NCI-H2171 treated with DMSO at 0.1 percent for 48 hours (cell line): ENCODE measurements around the gene SMYD2.
A peak's percentile ranks its signal among the peaks of the same experiment; 100 is the strongest.

Experiments
- DNase-seq: peaks from one replicate; lab custom pipeline; 2025; lab: John Stamatoyannopoulos, UW

SMYD2 gene, protein sequence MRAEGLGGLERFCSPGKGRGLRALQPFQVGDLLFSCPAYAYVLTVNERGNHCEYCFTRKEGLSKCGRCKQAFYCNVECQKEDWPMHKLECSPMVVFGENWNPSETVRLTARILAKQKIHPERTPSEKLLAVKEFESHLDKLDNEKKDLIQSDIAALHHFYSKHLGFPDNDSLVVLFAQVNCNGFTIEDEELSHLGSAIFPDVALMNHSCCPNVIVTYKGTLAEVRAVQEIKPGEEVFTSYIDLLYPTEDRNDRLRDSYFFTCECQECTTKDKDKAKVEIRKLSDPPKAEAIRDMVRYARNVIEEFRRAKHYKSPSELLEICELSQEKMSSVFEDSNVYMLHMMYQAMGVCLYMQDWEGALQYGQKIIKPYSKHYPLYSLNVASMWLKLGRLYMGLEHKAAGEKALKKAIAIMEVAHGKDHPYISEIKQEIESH

DNA sequence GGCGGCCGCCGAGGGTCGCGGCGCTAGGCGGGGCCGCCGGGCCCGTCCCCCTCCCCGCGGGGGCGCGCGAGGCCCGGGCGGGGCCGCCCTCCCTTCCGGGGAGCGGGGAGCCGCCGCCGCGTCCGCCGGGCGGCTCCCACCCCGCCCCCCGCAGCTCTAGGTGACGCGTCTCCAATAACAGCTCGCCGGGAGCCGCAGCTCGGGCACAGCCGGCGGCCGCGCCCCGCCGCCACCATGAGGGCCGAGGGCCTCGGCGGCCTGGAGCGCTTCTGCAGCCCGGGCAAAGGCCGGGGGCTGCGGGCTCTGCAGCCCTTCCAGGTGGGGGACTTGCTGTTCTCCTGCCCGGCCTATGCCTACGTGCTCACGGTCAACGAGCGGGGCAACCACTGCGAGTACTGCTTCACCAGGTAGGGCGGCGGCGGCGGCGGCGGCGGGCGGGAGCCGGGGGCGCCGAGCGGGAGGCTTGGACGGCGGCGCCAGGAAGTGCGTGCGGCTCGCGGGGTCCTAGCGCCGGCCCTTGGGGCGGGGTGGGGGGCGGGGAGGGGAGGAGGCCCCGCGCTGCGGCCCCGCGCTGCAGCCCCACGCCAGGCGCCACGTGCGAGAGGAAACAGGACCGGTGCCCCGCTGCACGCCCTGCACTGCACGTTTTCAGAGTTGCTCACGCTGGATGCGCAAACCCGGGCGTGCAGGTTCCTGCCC, at the start of gene SMYD2:
TSS of gene SMYD2 (plus strand) at position 139 of the 699 bp plus-strand sequence. CDS start at position 235, 96 bp downstream.
- peak; percentile 66 for DNase-seq

DNA sequence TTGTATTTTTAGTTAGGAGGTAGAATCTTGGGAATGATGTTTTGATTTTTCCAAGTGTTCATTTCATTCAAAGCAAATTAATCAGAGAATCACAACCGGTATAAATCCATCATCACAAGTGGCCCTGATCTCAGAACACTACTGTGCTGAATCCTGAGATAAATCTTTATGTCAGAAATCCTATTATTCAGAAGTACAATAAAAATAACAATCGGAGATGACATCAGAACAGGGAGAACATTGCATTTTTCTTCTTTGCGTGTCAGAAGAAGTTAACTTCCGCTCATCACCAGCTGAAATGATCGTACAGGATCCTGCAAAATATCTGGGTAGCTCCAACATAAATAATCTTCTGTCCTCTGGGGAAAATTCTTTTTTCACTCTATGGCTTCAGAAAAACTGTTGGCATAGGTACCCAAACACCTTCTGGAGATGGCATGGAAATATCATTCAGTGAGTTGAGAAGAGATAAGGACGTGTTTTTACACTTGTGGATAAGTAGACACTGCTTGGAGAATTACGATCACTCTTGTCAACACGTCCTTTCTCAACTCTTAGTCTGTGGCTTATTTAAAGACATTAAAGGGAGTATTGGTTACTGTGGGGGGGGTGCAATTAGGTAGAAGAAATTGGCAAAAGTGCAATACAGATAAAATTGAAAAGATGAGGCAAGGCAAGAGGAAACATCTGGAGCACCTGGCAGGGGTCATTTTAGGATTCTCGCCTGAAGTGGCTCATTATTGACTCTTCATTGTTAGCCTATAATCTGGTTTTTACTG, 46.9 kb upstream of the SMYD2 start:
- DNase-seq = peak; percentile 54

DNA sequence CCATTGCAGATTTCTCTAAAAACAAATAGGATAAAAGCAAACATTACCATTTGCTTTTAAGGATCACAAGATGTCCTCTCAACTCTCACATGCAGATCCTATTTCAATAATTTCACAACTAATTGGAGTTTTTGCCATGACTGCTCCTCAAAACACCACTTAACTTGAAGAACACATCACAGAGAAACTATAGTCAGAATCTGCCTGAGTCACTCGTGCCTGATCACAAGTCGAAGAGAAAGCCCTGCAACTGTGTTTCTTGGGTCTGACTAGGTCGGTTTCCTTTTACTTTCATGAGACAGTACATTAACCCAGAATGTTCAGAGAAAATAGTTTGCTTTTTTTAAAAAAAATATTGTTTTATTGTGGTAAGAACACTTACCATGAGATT, 46.3 kb upstream of the SMYD2 start:
- peak; percentile 54 for DNase-seq

DNA sequence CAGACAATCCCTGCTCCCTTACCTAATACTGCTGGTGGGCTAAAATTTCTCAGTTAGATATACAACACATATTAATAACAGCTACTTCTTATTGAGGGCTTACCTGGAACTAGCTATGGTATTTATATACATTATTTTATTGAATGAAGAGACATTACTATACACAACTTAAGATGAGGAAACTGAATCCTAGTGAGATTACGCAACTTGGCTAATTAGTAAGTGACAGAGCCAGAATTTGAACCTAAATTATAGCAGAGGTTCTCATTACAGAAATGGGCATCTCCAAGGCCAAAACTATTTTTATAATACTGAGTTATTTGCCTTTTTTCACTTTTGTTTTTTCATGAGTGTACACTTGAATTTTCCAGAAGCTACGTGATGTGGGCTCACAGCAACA, 44.5 kb upstream of the SMYD2 start:
- DNase-seq = no peak

DNA sequence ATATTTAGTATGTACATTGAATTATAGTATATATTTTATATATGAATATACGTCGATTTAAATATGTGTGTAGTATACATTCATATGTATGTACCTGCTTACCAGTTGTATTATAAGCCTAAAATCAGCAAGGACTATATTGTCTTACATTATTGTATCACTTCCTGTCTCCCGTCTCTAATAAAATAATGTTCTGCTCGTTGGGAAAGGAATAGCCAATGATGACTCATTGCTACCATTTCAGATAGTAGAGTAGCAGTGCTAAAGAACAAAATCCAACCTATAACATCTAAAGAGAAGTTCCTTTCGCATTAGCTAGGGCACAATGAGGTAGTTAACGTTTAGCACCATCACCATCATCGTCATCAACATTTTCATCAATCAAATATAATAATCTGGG, 39.9 kb upstream of the SMYD2 start:
- no peak for DNase-seq

DNA sequence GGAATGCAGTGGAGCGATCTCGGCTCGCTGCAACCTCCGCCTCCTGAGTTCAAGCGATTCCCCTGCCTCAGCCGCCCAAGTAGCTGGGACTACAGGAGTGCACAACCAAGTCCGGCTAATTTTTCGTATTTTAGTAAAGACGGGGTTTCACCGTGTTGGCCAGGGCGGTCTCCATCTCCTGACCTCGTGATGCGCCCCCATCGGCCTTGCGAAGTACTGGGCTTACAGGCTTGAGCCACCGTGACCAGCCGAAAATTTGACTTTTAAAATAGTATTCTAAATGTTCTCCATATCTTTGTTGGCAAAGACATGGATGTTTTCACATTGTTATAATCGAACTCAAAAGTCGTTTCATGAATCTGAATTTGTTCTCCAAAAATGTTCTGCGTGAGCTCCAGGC, 36.7 kb upstream of the SMYD2 start:
- DNase-seq = no peak

DNA sequence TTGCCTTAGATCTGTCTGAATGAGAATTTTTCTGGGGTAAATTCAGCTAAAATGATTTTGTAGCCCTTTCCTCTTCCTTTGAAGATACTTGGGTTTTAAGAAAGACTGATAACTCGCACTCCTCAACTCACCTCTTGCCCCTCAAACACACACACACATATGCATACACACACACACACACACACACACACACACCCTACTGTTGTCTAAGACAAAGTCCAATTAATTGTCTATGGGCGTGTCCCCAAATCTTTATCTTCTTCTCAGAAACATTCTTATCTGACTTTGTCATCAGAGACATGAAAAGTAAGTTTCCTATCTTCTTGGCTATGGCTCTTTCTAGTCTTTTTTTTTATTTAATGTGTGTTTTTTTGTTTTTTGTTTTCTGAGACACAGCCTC, 36.1 kb upstream of the SMYD2 start:
- no peak for DNase-seq

DNA sequence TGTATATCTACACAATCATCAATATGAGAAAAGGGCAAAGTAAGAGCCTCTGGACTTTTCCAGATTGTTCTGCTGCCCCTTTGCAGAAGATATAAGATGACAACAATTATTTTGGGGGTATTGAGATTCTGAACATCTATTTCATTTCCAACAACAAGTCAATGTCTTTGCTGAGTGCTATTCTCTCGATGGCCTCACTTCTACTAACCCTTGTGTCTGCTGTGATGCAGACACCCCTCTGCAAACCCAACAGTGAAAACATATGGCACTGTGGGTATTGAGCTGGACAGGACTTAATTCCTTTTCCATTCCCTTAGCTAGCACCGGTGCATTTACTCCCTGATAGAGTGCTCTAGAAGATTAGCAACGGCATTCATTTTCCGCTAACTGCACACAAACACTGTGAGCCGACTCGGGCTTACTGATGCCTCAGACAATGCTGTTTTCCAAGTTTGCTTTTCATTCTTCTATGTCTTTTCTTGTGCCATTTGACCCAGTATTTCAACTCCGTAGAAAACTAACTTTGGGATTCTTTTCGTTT, 33.4 kb upstream of the SMYD2 start:
- DNase-seq = no peak

DNA sequence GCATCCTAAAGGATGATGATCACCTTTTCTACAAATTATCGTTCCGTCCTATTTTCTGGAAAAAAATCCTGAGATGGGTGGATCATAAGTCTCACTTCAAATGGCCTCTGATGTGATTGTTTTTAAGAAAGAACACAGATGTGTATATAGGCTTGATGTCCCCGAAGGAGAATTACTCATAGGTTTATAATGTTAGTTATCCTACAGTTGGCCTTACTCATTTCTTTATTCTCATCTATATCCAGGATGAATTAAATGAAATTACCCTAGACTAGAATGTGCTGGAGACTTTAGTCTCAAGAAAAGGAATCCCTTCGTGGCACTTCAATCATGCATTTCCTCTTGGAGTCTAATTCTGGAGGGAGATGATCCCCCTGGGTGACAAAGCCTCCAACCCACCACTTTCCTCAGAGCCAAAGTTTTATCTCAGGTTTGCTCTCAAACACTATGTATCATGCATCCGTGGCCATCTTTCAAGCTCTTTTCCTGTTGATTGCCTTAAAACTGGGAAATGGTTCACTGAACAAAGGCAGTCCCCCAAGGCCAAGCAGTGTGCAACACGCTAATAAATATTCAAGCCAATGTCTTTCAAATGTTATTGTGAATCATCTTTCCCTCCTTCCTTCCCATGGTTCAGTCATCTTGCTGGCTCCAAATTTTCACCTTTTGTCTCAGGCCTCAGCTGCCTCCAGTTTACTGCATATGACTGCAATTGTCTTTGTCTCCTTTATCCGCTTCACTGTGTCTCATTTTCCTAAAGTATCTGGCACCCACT, 32.5 kb upstream of the SMYD2 start:
- no peak for DNase-seq

DNA sequence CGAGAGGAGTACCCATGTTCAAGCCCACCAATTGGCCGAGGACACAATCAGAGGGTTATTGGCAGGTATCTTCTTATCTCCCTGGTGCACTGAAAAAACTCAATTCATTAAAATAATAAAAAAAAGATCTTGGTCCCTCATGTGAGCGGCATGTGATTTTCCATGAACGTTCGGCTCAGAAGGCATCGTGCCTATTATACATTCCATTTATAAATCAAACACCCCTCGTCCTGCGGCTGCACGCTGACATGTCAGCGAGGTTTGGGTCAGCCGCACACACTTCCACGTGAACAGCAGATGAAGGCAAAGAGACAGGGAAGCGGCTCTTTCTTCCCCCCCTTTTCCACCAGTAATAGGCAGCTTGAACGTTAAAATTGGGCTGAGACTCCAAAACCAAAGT, 31.3 kb upstream of the SMYD2 start:
- DNase-seq = no peak

DNA sequence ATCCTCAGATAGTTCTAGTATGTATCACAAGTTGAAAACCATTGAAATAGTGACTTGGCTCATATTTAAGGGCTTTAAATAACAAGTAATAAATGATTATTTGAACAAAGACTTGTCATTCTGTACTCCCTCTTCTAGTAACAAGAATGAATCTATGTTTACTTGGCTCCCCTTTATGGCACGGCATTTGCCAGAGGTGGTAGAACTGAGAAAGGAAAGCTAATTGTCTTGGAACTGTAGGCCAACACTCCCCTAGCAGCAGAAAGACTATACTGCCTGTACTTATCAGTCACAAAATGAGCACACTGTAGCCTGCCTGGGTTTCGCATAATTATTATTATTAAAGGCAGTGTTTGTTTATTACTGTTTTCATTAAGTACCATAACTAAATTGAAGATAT, 29.6 kb upstream of the SMYD2 start:
- no peak for DNase-seq

DNA sequence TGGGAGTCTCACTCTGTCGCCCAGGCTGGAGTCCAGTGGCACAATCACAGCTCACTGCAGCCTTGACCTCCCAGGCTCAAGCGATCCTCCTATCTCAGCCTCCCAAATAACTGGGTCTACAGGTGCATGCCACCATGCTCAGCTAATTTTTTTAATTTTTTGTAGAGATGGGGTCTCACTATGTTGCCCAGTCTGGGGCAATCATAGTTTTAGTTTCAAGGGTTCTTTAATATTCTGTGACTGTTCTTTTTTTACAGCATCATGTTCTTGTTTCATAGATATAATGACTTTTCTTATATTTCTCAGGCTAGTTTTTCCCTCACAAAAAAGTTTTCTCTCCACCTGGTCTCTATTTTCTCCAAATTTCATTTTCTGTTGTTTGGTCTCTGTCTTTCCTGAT, 25.4 kb upstream of the SMYD2 start:
- DNase-seq = no peak

DNA sequence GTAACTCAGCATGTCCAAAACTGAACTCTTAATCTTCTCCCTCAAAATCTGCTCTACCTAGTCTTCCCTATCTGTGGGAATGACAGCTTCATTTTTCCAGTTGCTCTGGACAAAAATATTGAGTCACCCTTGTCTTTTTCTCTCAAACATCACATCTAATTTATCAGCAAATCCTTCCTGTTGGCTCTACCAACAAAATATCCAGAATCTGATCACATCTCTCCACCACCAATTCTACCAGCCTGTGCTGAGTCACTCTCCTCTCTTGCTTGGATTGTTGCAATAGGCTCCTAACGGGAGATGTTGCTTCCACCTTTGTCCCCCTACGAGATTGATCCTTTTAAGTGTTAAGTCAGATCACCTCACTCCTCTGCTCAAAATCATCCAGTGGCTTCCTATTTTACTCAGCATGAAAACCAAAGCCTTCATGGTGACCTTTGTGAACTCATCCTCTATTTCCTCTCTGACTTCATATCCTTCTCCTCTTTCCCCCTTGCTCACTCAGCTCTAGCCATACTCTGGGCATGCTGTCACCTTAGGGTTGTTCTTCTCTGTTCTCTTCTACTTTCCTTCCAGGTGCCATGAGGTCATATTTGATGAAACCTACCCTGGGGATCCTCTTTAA, 21.5 kb upstream of the SMYD2 start:
- no peak for DNase-seq

DNA sequence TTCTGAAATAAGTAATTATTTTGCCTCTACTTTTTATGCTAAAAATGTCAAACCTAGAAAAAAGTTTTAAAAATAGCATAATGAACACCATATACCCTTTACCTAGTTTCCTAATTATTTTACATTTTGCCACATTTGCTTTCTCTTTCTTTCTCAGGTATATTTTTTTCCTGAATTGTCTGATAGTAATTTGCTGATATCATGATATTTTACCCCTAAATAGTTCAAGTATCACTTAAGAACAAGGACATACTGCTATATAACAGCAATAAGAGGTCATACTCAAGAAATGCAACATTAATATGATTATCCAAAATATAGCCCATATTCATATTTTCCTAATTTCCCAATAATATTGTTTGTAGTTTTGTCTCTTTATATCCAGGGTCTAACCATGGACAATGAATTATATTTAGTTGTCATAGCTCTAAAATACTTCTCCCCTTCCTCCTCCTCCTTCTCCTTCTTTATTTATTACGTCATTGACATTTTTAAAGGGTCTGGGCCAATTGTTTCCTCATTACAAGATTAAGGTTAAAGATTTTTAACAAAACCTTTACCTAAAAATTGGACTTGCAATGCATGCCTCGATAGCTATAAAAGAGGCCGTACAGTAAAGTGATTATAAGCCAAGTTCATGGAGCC, 20.3 kb upstream of the SMYD2 start:
- no peak for DNase-seq

DNA sequence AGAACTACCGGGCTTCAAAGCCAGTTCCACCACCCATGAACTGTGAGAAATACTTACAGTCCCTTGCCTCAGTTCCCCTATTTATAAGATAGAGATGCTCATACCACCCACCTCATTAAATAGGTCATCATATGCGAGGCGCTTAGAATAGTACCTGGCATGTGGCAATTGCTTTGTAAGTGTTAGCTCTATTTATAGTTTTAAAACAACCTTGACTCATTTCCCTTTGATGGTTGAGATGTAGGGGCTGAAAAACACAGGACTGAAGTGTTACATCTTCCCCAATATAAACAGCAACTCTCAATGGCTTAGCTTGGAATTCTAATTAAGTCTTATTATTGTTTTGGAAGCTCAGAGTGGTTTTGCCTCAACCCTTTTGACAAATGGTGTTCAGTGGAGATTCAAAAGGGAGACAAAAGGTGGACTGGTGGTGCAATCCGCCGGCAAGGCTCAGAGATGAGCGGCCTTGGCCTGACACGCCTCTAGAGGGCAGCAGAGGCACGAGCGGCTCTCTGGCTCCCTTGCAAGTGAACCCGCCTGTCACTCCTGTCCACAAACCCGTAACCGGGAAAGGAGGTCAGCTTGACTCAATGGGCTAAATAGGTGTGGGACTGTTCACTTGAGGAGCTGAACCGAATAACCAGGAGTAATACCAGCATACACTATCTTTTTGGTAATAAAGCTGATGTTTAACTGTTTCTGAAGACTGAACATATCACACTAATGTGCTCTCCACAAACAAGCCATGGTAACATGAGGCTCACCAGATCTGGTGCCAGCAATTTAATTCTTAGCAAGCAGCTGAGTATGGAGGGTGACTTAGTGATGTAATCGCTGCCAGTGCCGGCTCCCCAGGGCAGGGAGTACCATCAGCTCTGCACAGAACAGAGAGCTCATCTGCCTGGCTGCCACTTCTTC, 19.5 kb upstream of the SMYD2 start:
- peak; percentile 87 for DNase-seq

DNA sequence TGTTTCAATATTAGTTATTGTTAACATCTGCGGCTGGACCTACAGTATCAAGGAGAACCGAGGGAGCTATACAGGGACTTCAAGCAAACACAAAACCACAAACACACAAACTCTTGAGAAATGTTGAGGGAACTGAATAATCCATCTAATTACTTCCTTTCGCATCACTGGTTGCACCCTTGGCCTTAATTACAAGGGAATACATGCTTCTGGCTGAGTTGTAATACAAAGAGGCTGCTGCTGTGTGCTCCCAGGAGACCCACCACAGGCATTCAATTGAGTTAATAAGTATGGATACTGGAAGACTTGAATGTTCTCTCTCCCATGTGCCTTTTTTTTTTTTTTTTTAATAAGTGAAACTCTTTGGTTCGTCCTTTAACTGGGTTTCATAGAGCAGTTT, 16.8 kb upstream of the SMYD2 start:
- peak; percentile 8 for DNase-seq

DNA sequence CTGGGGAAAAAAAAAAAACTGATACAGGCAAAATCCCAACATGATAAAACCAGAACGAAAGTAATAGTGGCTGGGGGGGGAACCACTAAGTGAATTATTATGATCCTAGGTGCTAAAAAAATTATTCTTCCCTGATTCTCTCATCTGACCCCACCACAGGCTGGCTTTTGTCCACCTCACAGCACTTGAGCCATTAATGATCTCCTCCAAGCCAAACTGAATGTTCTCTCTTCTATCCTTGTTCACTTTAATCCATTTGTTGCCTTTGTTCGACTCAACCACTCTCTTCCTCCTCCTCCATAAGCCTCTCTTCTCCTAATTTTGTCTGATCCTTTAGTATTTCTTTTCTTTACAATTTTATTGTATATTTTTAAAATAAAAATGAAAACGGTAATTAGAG, 16.0 kb upstream of the SMYD2 start:
- DNase-seq = no peak

DNA sequence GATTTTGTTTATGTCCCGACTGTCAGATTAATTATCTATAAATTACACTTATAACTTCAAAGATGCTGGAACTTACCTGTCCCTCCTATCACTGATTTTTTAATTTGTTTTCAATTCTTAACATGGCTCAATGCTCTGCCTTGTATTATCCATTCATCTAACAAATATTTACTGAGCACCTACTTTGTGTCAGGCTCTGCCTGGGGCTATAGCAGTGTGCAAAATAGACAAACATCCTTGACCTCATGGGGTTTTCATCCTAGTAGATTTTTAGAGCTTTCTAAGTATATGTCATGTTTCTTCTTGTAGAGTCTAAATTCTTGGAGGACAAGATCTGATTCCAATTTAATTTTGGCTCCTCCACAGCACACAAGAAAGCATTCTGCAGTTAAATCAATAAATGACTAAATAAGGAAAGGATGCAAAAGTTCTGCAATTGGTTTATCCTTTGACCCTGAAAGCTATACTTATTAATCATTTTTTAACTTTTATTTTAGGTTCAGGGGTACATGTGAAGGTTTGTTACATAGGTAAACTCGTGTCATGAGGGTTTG, 10.8 kb upstream of the SMYD2 start:
- DNase-seq = no peak

DNA sequence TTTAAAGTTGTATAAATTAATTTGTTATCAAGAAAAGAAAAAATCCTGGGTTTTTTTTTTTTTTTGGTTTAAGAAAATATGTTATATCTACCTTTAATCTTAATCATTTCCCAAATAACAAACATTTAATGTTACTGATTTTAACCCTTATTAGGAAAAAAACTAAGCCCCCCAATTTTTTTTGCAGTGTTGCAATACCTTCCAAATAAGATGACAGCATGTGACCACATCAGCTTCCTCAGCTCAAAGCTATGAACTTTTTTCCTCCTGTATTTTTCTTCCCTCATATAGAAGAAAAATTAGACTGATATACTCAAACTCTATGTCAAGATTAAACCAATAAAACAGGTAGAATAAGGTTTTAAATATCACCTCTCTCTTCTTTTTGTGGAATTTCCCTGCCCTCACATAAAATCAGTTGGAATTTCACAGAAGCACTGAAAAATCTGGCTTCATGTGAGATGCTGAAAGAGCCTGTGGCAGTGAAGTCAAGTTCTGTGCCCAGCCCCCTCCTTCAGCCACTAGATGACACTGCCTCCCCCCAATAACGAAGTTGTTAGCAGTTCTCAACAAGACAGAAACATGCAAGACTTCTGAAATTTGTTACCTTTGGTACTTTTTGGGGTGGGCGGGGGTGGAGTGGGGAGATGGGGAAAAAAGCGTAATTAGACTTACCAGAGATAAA, 9.6 kb upstream of the SMYD2 start:
- DNase-seq = no peak
